H1 (cell line): ENCODE results near the gene OBSCN. TPM values are rescaled to one million over a fixed set of nuclear protein-coding genes. Genes with fewer than 3 reads are reported as not detected.
A peak's percentile ranks its signal among the peaks of the same experiment; 100 is the strongest.

ENCODE experiments used
- CTCF ChIA-PET: fragments of 300-600 bp; sonication (Branson Sonifier 250); formaldehyde crosslinking; loops from one replicate; lab custom pipeline; 2021; ENCODE audit not compliant: partially characterized antibody; lab: Charles Lee
- POLR2A ChIA-PET: fragments of 300-600 bp; sonication (Branson Sonifier 250); formaldehyde crosslinking; loops from one replicate; lab custom pipeline; 2021; ENCODE audit warnings: inconsistent platforms; ENCODE audit not compliant: partially characterized antibody; lab: Charles Lee
- DNase-seq, 2 experiments: peaks; one replicate each; pipeline versions ENCODE4 v3.0.0 to v3.0.0-alpha.2; 2010 to 2022; ENCODE audit warnings: low spot score in 2 of 2, low read depth in 1 of 2, mixed read lengths in 1 of 2
- FAIRE-seq: peaks from 2 replicates; lab custom pipeline; 2011; peaks lifted over from hg19 to GRCh38; lab: Jason Lieb, UNC
- H2AFZ ChIP-seq: 2 replicates; pipeline ENCODE4 v1.8.1; 2012; ENCODE audit warnings: low read length, inconsistent platforms
- H2AK5ac ChIP-seq: 2 replicates; pipeline ENCODE4 v1.6.1; 2013; ENCODE audit warnings: low read depth, low read length
- H2BK120ac ChIP-seq: replicated peaks from 2 replicates; pipeline ENCODE3; 2013; ENCODE audit warnings: low read depth, low read length, inconsistent platforms
- H2BK12ac ChIP-seq: 2 replicates; pipeline ENCODE4 v1.6.1; 2013; ENCODE audit warnings: low read depth, low read length
- H2BK15ac ChIP-seq: 2 replicates; pipeline ENCODE4 v1.6.1; 2013; ENCODE audit warnings: low read length
- H2BK20ac ChIP-seq: 2 replicates; pipeline ENCODE4 v1.6.1; 2013; ENCODE audit warnings: low read length
- H2BK5ac ChIP-seq: 2 replicates; pipeline ENCODE4 v1.6.1; 2013; ENCODE audit warnings: low read depth, low read length
- H3K14ac ChIP-seq: 2 replicates; pipeline ENCODE4 v1.6.1; 2013; ENCODE audit warnings: inconsistent platforms; ENCODE audit not compliant: insufficient read length
- H3K18ac ChIP-seq: 2 replicates; pipeline ENCODE4 v1.6.1; 2013; ENCODE audit warnings: low read length; ENCODE audit errors: extremely low read depth
- H3K23ac ChIP-seq: 2 replicates; pipeline ENCODE4 v1.6.1; 2013; ENCODE audit warnings: inconsistent platforms; ENCODE audit not compliant: insufficient read length
- H3K23me2 ChIP-seq: 2 replicates; pipeline ENCODE4 v1.6.1; 2013; ENCODE audit warnings: low read depth, low read length
- H3K27ac ChIP-seq: 2 replicates; pipeline ENCODE4 v1.6.1; 2011; ENCODE audit warnings: low read depth, low read length, inconsistent platforms
- H3K27me3 ChIP-seq, 4 experiments: replicated peaks in 1 of 4; 1 replicate in 1 of 4; 2 replicates in 3 of 4; pipeline versions ENCODE4 v1.6.1 to v1.8.1; 2011 to 2013; ENCODE audit warnings: low read length in 3 of 4, mild to moderate bottlenecking in 3 of 4, inconsistent platforms in 2 of 4, mixed read lengths in 2 of 4, moderate library complexity in 1 of 4; ENCODE audit not compliant: control insufficient read depth in 3 of 4, insufficient read depth in 3 of 4; ENCODE audit errors: extremely low read depth in 1 of 4
- H3K36me3 ChIP-seq, 4 experiments: 2 replicates each; pipeline versions ENCODE4 v1.6.1 to v1.8.1; 2011 to 2013; ENCODE audit warnings: mild to moderate bottlenecking in 4 of 4, low read length in 3 of 4, moderate library complexity in 2 of 4, control low read depth in 1 of 4, inconsistent platforms in 1 of 4; ENCODE audit not compliant: insufficient read depth in 4 of 4, control insufficient read depth in 2 of 4
- H3K4ac ChIP-seq: replicated peaks from 2 replicates; pipeline ENCODE3; 2013; ENCODE audit warnings: low read length, low read depth, mixed read lengths, inconsistent platforms; ENCODE audit not compliant: insufficient read length
- H3K4me1 ChIP-seq, 4 experiments: replicated peaks in 1 of 4; 1 replicate in 1 of 4; 2 replicates in 3 of 4; pipeline versions ENCODE4 v1.6.1 to v1.8.1; 2011 to 2013; ENCODE audit warnings: low read length in 3 of 4, inconsistent platforms in 2 of 4, mixed read lengths in 1 of 4; ENCODE audit not compliant: insufficient read depth in 4 of 4, control insufficient read depth in 3 of 4
- H3K4me2 ChIP-seq, 2 experiments: 2 replicates each; pipeline versions ENCODE4 v1.6.1 to v1.8.1; 2011 to 2013; ENCODE audit warnings: low read depth in 2 of 2, low read length in 2 of 2, control low read depth in 1 of 2, inconsistent platforms in 1 of 2, mild to moderate bottlenecking in 1 of 2; ENCODE audit not compliant: insufficient read depth in 1 of 2
- H3K4me3 ChIP-seq, 4 experiments: fragments of 200-600, 300-600 bp in 1 of 4; sonication (generic), shearing (Covaris generic), sonication (Bioruptor Twin) in 1 of 4; 2 replicates each; pipeline versions ENCODE4 v1.5.1 to v1.8.1; 2011 to 2016; ENCODE audit warnings: low read length in 4 of 4, low read depth in 3 of 4, control low read depth in 2 of 4, inconsistent platforms in 2 of 4, mild to moderate bottlenecking in 2 of 4, mixed read lengths in 1 of 4, moderate library complexity in 1 of 4; ENCODE audit not compliant: insufficient read depth in 2 of 4; ENCODE audit errors: extremely low read depth in 1 of 4
- H3K56ac ChIP-seq: replicated peaks from 2 replicates; pipeline ENCODE3; 2013; ENCODE audit warnings: low read depth, mild to moderate bottlenecking, mixed read lengths, low read length, inconsistent platforms; ENCODE audit not compliant: insufficient read length
- H3K79me1 ChIP-seq: 2 replicates; pipeline ENCODE4 v1.6.1; 2013; ENCODE audit warnings: low read depth, low read length, control low read depth
- H3K79me2 ChIP-seq, 2 experiments: 2 replicates each; pipeline versions ENCODE4 v1.6.1 to v1.8.1; 2012 to 2013; ENCODE audit warnings: low read length in 2 of 2, mild to moderate bottlenecking in 2 of 2, inconsistent platforms in 1 of 2; ENCODE audit not compliant: insufficient read depth in 2 of 2, control insufficient read depth in 1 of 2
- H3K9ac ChIP-seq, 4 experiments: replicated peaks in 1 of 4; 1 replicate in 1 of 4; 2 replicates in 3 of 4; pipeline versions ENCODE4 v1.6.1 to v1.8.1; 2011 to 2013; ENCODE audit warnings: low read depth in 3 of 4, low read length in 3 of 4, control low read depth in 2 of 4, mild to moderate bottlenecking in 2 of 4, moderate library complexity in 2 of 4, inconsistent platforms in 1 of 4; ENCODE audit errors: extremely low read depth in 1 of 4
- H3K9me3 ChIP-seq, 2 experiments: 2 replicates each; pipeline versions ENCODE4 v1.6.1 to v1.8.1; 2012 to 2013; ENCODE audit warnings: mild to moderate bottlenecking in 2 of 2, moderate library complexity in 2 of 2, control low read depth in 1 of 2, inconsistent platforms in 1 of 2, low read depth in 1 of 2, low read length in 1 of 2, mixed read lengths in 1 of 2; ENCODE audit not compliant: insufficient read depth in 2 of 2
- H4K20me1 ChIP-seq, 2 experiments: replicated peaks in 1 of 2; 2 replicates each; pipeline versions ENCODE3 to v1.8.1; 2011 to 2013; ENCODE audit warnings: inconsistent platforms in 2 of 2, low read length in 2 of 2, mild to moderate bottlenecking in 1 of 2; ENCODE audit not compliant: insufficient read depth in 2 of 2, control insufficient read depth in 1 of 2
- H4K5ac ChIP-seq: 2 replicates; pipeline ENCODE4 v1.6.1; 2013; ENCODE audit warnings: low read length, low read depth, mixed read lengths, inconsistent platforms; ENCODE audit not compliant: insufficient read length
- H4K8ac ChIP-seq: 2 replicates; pipeline ENCODE4 v1.8.0; 2013; ENCODE audit warnings: mild to moderate bottlenecking, moderate library complexity, low read length, inconsistent platforms; ENCODE audit not compliant: insufficient read depth; ENCODE audit errors: extremely low read depth
- H4K91ac ChIP-seq: replicated peaks from 2 replicates; pipeline ENCODE3; 2013; ENCODE audit warnings: low read length, mixed read lengths, inconsistent platforms; ENCODE audit not compliant: insufficient read length
- ATF3 ChIP-seq: IDR thresholded peaks from 2 replicates; pipeline ENCODE4 v1.6.1; 2011; ENCODE audit warnings: low read depth, mild to moderate bottlenecking, low read length; ENCODE audit not compliant: insufficient read depth
- E2F6 ChIP-seq: IDR thresholded peaks from 2 replicates; pipeline ENCODE4 v1.6.1; 2012; ENCODE audit warnings: inconsistent platforms
- EZH2 ChIP-seq: fragments of 200-600 bp; sonication (generic); IDR thresholded peaks from 2 replicates; pipeline ENCODE4 v1.7.1; 2012; ENCODE audit warnings: low read depth, mild to moderate bottlenecking, moderate library complexity, low read length, inconsistent platforms; ENCODE audit not compliant: severe bottlenecking
- HDAC6 ChIP-seq: IDR thresholded peaks from one replicate; pipeline ENCODE4 v1.7.1; 2012; ENCODE audit warnings: low read depth, mild to moderate bottlenecking, inconsistent platforms, low read length, moderate library complexity
- KDM4A ChIP-seq: IDR thresholded peaks from one replicate; pipeline ENCODE4 v1.7.1; 2012; ENCODE audit warnings: low read depth, mild to moderate bottlenecking, moderate library complexity, low read length, inconsistent platforms; ENCODE audit not compliant: severe bottlenecking
- MAX ChIP-seq: IDR thresholded peaks from 2 replicates; pipeline ENCODE4 v1.6.1; 2012; ENCODE audit warnings: inconsistent platforms
- RFX5 ChIP-seq: IDR thresholded peaks from 2 replicates; pipeline ENCODE4 v1.6.1; 2011; ENCODE audit warnings: low read depth, low read length, improper control_type of control experiment, borderline replicate concordance
- SUZ12 ChIP-seq: fragments of 200-600 bp; sonication (generic); IDR thresholded peaks from 2 replicates; pipeline ENCODE4 v1.6.1; 2012; ENCODE audit warnings: mild to moderate bottlenecking, inconsistent platforms, low read length, moderate library complexity, mixed read lengths
- TAF7 ChIP-seq: optimal IDR thresholded peaks from 2 replicates; pipeline ENCODE3; 2011; ENCODE audit warnings: low read depth, mild to moderate bottlenecking, inconsistent platforms, low read length, moderate library complexity, borderline replicate concordance
- TEAD4 ChIP-seq: IDR thresholded peaks from 2 replicates; pipeline ENCODE4 v1.6.1; 2012; ENCODE audit warnings: low read depth, low read length, inconsistent platforms, mixed read lengths
- WGBS, 2 experiments: shearing (Covaris generic) in 1 of 2; methylation state at CpG; one replicate each; pipeline versions ENCODE4 v1.1.6 to v1.1.7; 2013 to 2015; ENCODE audit warnings: low lambda C conversion rate in 2 of 2, mixed read lengths in 2 of 2, inconsistent platforms in 1 of 2, low coverage in 1 of 2, missing lambda C conversion rate in 1 of 2; ENCODE audit not compliant: insufficient replicate concordance in 2 of 2, insufficient coverage in 1 of 2, insufficient read length in 1 of 2; ENCODE audit errors: extremely low coverage in 1 of 2, missing lambda C conversion rate in 1 of 2; 5-methylcytosine and 5-hydroxymethylcytosine counted together
- polyA plus RNA-seq, 7 experiments: library from polyadenylated mRNA; depleted of rRNA in 3 of 7; stranded (reverse) in 5 of 7; unstranded in 2 of 7; fragments of >200 nt in 5 of 7; fragments of 200-250 nt in 2 of 7; gene quantifications; 1 replicate in 5 of 7; 2 replicates in 1 of 7; 4 replicates in 1 of 7; pipeline versions ENCODE4 v1.2.1 to v1.2.3, GENCODE V29; 2011 to 2013; ENCODE audit warnings: missing spikeins in 2 of 7, mixed read lengths in 2 of 7
- total RNA-seq: library from RNA; stranded (reverse); fragmentation: NEBNext Ultra II Directional; extraction: Animal tissue kit (Norgen Biotek cat#: 25700); gene quantifications from 2 replicates; pipeline ENCODE4 v1.2.1, GENCODE V29; 2021

OBSCN gene
- total and polyA plus RNA-seq, 2 of the 8 experiments (the other 6 are each of a cell fraction or from before 2014, with no cell fraction given) = 7.5 to 28.4 TPM

- FAIRE-seq (no peak), DNase-seq (peak in 1 of 2 experiments; percentile 79)
- Histone ChIP-seq H3K4ac (no peak overlapping the region), H4K5ac (no peak overlapping the region), H3K36me3 (peaks cover 0 to 17% (median under 1%) of the 10 kb centered on the region in 4 experiments; a peak in 3 of 8 replicates), H2BK120ac (no peak overlapping the region), H3K4me1 (peaks cover 0 to 7% (median 4%) of the 10 kb centered on the region in 4 experiments; a peak in 5 of 7 replicates), H3K4me3 (peak overlapping the region; percentile 46 to 97 (median 52)), H3K14ac (no peak overlapping the region), H2AFZ (peak overlapping the region; percentile 88; the same call in 1 of the 2 replicates), H3K27me3 (peaks cover 2 to 21% (median 13%) of the 10 kb centered on the region in 4 experiments; a peak in 6 of 7 replicates), H2BK5ac (peak overlapping the region; percentile 78), H3K79me1 (no peaks in the 10 kb centered on the region), H3K27ac (no peak overlapping the region), H2AK5ac (no peak overlapping the region), H3K23ac (no peak overlapping the region), H3K18ac (no peak overlapping the region; the same call in 1 of the 2 replicates), H3K56ac (no peak overlapping the region), H3K4me2 (peak overlapping the region; percentile 76 to 97), H3K79me2 (no peaks in the 10 kb centered on the region), H4K20me1 (peaks cover 2 to 16% of the 10 kb centered on the region in 2 experiments), H3K9ac (no peak overlapping the region), H3K23me2 (peaks cover 15% of the 10 kb centered on the region), H3K9me3 (no peaks in the 10 kb centered on the region), H2BK20ac (no peak overlapping the region), H2BK12ac (peak overlapping the region; percentile 80; the same call in 1 of the 2 replicates), H4K91ac (peak overlapping the region; percentile 85), H2BK15ac (peak overlapping the region; percentile 95), H4K8ac (no peak overlapping the region)
- ChIA-PET POLR2A (interaction anchor here (1.0 to 2.4 kb wide), 8 partner anchors 12 to 245 kb away, joined by 3 to 10 read pairs (median 4); partner anchors contain the start of genes ARF1 and IBA57), CTCF (interaction anchor here (0.5 to 1.8 kb wide), 3 partner anchors 10 to 448 kb away, joined by 3 to 7 read pairs (median 3); no protein-coding TSS in a partner anchor)
- 5% methylated on average over 35 of the region's 66 CpGs; no CpG with 5 or more reads in 1 of the 2 experiments for WGBS, 2 experiments
- peak; percentile 57; the same call in 1 of the 2 replicates for TF ChIP-seq SUZ12
- no peak for TF ChIP-seq TEAD4
- no peak for TF ChIP-seq EZH2
- peak; percentile 99 for TF ChIP-seq KDM4A
- TF ChIP-seq TAF7 = no peak
- peak; percentile 94 for TF ChIP-seq MAX
- TF ChIP-seq HDAC6 = no peak
- TF ChIP-seq ATF3 = no peak
- TF ChIP-seq RFX5 = no peak
- TF ChIP-seq E2F6 = peak; percentile 79
Observed at GRCh38 chr1:228212415-228212965, 4.6 kb downstream of the OBSCN start.
